NT2/D1 (cell line): Measurements from ENCODE around the gene MGAT5.

ENCODE experiments used
- DNase-seq: peaks from one replicate; pipeline ENCODE4 v3.0.0-alpha.2; 2011; ENCODE audit warnings: low read depth, low spot score
- H3K27me3 ChIP-seq: 2 replicates; pipeline ENCODE4 v1.6.0; 2011; ENCODE audit warnings: mild to moderate bottlenecking; ENCODE audit not compliant: insufficient read length, insufficient read depth
- H3K36me3 ChIP-seq: 2 replicates; pipeline ENCODE4 v1.6.1; 2011; ENCODE audit warnings: mild to moderate bottlenecking, low read length, mixed read lengths; ENCODE audit not compliant: insufficient read depth, insufficient read length
- H3K4me1 ChIP-seq: 2 replicates; pipeline ENCODE4 v1.5.1; 2011; ENCODE audit not compliant: insufficient read depth, insufficient read length
- H3K4me3 ChIP-seq: 2 replicates; pipeline ENCODE4 v1.5.1; 2011; ENCODE audit warnings: low read depth; ENCODE audit not compliant: insufficient read length
- H3K9ac ChIP-seq: 2 replicates; pipeline ENCODE4 v1.6.0; 2011; ENCODE audit warnings: low read depth; ENCODE audit not compliant: insufficient read length
- H3K9me3 ChIP-seq: 2 replicates; pipeline ENCODE4 v1.5.1; 2011; ENCODE audit warnings: mild to moderate bottlenecking, low read length; ENCODE audit not compliant: insufficient read depth
- SUZ12 ChIP-seq: IDR thresholded peaks from 2 replicates; pipeline ENCODE4 v1.6.1; 2011; ENCODE audit not compliant: insufficient read length, insufficient read depth; ENCODE audit errors: extremely low read depth
- YY1 ChIP-seq: IDR thresholded peaks from 2 replicates; pipeline ENCODE4 v1.6.1; 2011; ENCODE audit not compliant: insufficient read length, insufficient read depth
- ZNF274 ChIP-seq: IDR thresholded peaks from 2 replicates; pipeline ENCODE4 v1.6.1; 2011; ENCODE audit warnings: mild to moderate bottlenecking, low read depth, low read length

MGAT5 gene

DNA sequence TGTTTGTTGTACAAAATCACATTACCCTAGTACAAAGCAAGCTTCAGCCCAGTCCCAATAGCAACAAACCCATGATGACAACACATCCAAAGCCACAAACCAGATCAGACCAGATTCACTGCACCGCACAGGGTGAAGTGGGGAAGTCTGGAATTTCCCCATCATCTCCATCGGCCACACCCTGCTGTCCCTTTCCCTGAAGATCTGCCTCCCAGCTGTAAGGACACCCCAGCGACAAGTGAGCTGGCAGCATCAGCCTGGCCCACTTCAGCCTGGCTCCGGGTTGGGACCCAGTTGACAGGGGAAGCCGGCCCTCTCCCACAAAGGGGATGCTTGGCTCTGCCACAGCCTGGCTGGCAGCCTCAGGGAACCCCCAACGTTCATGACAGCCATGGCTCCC lies 207.6 kb downstream of the MGAT5 start:
- Histone ChIP-seq H3K9me3 (no peaks in the 10 kb centered on the region), H3K9ac (no peak overlapping the region), H3K36me3 (no peaks in the 10 kb centered on the region), H3K4me3 (no peak overlapping the region), H3K4me1 (peaks cover 12% of the 10 kb centered on the region), H3K27me3 (no peaks in the 10 kb centered on the region)
- no peak for TF ChIP-seq ZNF274
- TF ChIP-seq SUZ12, result no peak
- TF ChIP-seq YY1, result no peak
- DNase-seq, result no peak

DNA sequence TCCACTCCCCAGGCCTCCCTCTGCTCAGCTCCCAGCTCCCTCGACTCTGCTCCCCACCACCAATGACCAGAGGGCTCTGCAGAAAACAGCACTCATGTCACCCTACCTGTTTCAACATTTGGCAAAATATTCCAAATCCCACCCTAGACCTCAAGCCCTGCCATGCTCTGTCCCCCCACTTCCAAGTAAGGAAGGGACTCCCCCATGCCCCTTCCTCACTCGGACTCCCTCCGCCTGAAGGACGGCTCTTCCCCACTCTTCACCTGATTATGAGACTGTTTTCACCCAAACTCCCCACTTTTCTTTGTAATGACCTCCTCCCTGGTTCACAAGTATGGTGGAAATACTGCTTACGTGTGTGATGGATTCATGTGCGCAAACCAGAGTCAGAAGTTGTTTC lies 208.4 kb downstream of the MGAT5 start:
- H3K36me3 ChIP-seq, result no peaks in the 10 kb centered on the region
- TF ChIP-seq ZNF274, result no peak
- no peak for TF ChIP-seq YY1
- TF ChIP-seq SUZ12, result no peak
- H3K9ac ChIP-seq, result no peak overlapping the region
- H3K4me1 ChIP-seq, result peaks cover 12% of the 10 kb centered on the region
- no peaks in the 10 kb centered on the region for H3K9me3 ChIP-seq
- H3K27me3 ChIP-seq, result no peaks in the 10 kb centered on the region
- DNase-seq, result no peak
- no peak overlapping the region for H3K4me3 ChIP-seq

DNA sequence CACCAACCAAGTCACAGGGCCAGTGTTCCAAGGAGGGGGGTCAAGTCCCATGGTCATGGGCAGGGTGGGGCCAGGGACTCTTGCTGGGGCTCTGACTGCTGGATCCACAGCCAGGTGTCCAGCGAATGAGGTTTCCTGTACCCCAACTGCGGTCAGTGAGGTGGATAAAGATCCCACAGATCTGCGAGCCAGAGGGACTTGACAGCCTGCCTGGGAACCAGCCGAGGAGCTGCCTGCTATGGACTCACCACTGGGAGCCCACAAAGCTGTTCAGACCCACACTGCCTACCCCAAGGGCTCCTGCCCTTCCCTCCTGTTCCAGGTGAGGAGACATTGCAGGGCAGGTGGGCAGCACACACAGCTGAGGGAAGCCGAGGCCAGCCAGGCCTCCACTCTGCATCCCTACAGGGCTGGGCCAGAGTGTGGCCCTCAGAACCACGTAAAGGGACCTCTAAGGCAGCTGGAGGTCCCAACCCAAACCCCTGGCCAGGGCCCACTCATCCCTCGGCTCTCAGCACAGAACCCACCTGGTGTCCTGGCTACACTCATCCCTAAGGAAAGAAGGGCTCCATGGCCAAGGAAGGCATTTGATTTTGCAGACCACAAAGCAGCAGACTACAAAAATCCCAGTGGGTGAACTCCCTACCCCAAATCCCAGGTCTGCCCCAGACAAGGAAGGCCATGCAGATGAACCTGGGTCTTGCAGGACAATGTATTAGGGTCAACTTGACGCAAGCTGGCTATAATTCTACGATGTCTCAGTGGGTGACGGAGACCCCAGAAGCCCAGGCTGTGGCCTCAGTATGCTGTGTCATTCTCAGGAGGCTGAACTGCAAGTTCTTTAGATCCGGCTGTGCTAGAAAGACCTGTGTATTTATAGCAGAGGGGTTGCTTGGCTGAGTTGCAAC lies 209.2 kb downstream of the MGAT5 start:
- no peaks in the 10 kb centered on the region for H3K36me3 ChIP-seq
- H3K27me3 ChIP-seq, result no peaks in the 10 kb centered on the region
- TF ChIP-seq YY1, result no peak
- TF ChIP-seq ZNF274, result no peak
- TF ChIP-seq SUZ12, result no peak

DNA sequence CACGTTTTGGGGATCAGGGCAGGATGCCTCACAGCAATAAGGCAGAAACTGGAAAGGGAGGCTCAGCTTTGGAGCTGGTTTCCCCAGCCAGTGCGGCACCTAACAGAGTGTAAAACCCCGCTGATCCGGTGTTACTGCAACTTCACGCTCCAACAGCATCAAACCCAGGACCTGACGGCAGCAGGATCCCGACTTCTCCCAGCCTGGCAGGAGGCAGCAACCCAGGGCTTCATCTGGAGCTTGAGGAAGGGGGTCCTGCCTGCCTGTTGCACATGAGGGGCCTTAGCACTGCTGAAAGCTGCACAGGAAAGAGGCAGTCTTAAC lies 209.8 kb downstream of the MGAT5 start:
- H3K36me3 ChIP-seq, result no peaks in the 10 kb centered on the region
- TF ChIP-seq SUZ12, result no peak
- no peaks in the 10 kb centered on the region for H3K9me3 ChIP-seq
- no peak for DNase-seq
- no peaks in the 10 kb centered on the region for H3K27me3 ChIP-seq
- H3K4me3 ChIP-seq, result no peak overlapping the region
- peaks cover 8% of the 10 kb centered on the region for H3K4me1 ChIP-seq
- no peak overlapping the region for H3K9ac ChIP-seq

More for the DNA sequence above, 209.2 kb downstream of the MGAT5 start:
- H3K9me3 ChIP-seq, result no peaks in the 10 kb centered on the region
- no peak for DNase-seq
- H3K9ac ChIP-seq, result no peak overlapping the region
- H3K4me1 ChIP-seq, result peaks cover 6% of the 10 kb centered on the region
- H3K4me3 ChIP-seq, result no peak overlapping the region

DNA sequence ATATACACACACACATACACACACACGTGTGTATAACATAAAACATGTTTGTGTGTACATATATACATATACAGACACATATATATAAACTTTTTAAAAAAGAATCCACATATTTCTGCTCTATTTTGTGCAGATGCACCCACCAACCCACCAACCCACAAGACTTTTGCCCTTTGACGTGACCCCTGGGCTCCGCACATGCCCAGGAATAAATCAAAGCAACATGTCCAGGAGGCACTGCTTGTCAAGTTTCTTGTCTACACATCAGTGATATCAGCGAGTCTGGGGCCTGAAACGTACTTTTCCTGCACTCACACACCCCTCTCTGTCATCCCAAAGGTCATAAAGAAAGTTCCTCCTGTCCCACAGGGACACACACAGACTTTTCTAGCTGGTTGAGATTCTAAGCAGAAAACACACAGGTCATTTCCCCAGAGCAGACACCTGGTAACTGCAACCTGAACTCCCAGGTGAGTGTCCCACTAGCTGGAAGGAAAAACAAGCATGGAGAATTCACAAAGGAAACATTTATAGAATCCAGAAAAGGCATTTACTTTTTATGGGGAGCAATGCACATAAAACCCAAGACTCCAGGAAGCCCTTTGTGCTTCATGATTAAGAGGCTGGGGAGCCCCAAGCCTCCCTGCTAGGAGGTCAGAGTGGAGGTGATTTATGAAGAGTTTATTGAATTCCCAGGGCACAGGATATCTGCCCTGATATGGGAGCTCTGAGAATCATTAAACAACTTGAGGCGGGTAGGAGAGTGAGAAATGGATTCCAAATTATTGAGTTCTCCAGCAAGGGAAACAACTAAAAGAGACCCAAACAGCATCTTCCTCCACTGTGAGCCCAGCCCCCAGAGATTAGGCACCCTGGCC lies 211.6 kb downstream of the MGAT5 start:
- Histone ChIP-seq H3K9me3 (no peaks in the 10 kb centered on the region), H3K27me3 (no peaks in the 10 kb centered on the region), H3K36me3 (no peaks in the 10 kb centered on the region), H3K4me1 (peaks cover 11% of the 10 kb centered on the region), H3K4me3 (no peak overlapping the region), H3K9ac (no peak overlapping the region)
- TF ChIP-seq SUZ12 (no peak), ZNF274 (no peak), YY1 (no peak)
- DNase-seq, result no peak

DNA sequence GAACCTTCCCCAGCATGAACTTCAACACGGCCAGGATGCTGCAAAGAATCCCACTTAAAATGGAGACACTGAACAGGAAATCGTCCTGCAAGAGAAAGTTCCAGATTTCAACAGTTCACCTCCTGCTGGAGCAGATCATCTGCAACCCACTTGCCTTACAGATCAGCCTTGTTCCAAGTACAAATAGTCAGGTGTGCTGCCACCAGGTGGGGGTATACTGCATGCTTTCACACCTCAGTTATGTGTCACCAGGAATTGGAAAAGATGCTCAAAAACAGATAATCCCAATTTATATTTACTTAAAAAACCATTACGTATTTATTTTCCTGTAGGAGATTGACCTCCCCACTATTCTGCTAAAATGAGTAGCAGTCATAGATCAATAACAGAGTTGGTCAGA lies 212.3 kb downstream of the MGAT5 start:
- peak; percentile 54 for DNase-seq
- TF ChIP-seq SUZ12 (no peak), ZNF274 (no peak), YY1 (no peak)

DNA sequence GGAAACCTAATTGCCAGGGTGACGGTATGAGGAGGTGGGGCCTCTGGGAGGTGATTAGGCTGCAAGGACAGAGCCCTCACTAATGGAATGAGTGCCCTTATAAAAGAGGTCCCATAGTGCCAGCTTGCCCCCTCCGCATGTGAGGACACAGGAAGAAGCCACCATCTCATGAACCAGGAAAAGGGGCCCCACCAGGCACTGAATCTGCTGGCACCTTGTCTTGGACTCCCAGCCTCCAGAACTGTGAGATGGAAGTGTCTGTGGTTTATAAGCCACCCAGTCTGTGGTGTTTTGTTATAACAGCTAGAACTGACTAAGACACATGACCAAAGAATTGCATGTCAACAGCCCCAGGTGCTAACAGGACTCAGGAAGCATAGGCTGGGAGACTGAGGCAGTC lies 214.3 kb downstream of the MGAT5 start:
- Histone ChIP-seq H3K27me3 (no peaks in the 10 kb centered on the region), H3K4me1 (peaks cover 5% of the 10 kb centered on the region), H3K4me3 (no peak overlapping the region), H3K36me3 (no peaks in the 10 kb centered on the region), H3K9ac (no peak overlapping the region), H3K9me3 (no peaks in the 10 kb centered on the region)
- no peak for TF ChIP-seq YY1
- no peak for TF ChIP-seq SUZ12
- no peak for TF ChIP-seq ZNF274
- no peak for DNase-seq

More for the DNA sequence above, 212.3 kb downstream of the MGAT5 start:
- H3K4me1 ChIP-seq, result peaks cover 7% of the 10 kb centered on the region
- H3K9ac ChIP-seq, result no peak overlapping the region
- no peak overlapping the region for H3K4me3 ChIP-seq
- H3K9me3 ChIP-seq, result no peaks in the 10 kb centered on the region
- H3K27me3 ChIP-seq, result no peaks in the 10 kb centered on the region
- no peaks in the 10 kb centered on the region for H3K36me3 ChIP-seq
